Left renal pelvis (tissue), 4 donors: ENCODE measurements around the gene PMVK. TPM values are rescaled to one million over a fixed set of nuclear protein-coding genes. Genes with fewer than 3 reads are reported as not detected.

Experiments used
- DNase-seq, 4 donors: peaks; one replicate each; pipeline ENCODE4 v3.0.0-alpha.2; 2013; ENCODE audit warnings: low read depth in 4 of 4, low spot score in 3 of 4
- polyA plus RNA-seq, 4 donors: library from polyadenylated mRNA; unstranded; fragments of 120-200 nt; gene quantifications; one replicate each; pipeline ENCODE4 v1.2.1, GENCODE V29; 2013; ENCODE audit not compliant: insufficient read length in 4 of 4

PMVK gene
- polyA plus RNA-seq, 4 donors: 25.2 to 40.1 (median 35.4) TPM

DNA sequence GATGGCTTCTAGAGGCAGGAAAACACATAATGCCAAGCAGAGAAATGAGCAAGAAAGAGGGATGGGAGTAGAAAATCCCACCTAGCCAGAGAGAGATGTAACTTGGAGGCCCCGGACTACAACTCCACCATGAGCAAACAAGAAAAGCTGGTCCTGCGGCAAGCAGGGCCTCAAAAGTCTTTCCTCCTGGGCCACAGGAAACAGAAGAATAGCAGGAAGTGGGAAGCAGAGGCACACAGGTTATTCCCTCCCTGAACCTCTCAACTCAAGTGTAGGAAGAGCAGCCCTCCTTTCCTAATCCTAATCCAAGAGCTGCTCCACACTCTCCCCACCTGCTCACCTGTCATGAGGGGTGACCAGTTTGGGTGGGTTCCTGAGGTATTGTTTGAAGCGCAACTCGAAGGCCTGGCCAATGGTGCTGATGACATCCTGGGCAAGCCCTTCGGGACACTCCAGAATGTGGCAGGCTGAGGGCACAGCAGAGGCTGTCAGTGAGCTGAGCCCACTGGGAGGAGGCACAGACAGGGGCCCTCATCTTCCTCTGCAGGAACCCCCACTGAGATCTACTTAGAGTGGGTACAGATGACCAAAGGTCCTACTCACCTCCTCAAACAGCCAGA, 30.9 kb upstream of the PMVK start:
- no peak for DNase-seq

DNA sequence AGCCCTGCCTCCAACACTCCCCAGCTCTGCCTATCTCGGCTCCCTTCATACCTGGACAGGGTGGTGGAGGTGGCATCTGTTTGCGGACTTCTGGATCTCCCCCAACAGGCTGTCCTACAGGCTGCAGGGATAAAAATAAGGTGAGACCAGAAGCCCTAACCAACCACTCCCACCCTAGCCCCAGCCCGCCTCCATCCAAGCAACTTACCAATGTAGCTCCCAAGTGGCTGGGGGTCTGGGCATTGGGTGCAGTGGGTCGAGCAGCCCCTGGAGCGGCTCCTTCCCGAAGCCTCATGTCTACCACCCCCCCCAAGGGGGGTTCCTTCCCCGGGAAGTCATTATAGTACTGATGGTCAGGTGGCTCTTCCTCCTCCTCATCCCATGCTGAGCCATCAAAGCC, 29.6 kb upstream of the PMVK start:
- DNase-seq: no peak

DNA sequence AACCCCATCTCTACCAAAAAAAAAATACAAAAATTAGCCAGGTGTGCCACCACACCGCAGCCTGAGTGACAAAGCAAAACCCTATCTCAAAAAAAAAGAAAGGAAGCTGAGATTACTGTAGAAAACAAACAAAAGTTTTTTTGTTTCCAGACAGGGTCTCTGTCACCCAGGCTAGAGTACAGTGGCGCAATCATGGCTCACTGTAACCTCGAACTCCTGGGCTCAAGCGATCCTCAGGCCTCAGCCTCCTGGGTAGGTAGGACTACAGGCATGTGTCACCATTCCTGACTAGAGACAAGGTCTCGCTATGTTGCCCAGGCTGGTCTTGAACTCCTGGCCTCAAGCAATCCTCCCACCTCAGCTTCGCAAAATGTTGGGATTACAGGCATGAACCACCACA, 27.8 kb upstream of the PMVK start:
- DNase-seq: no peak

DNA sequence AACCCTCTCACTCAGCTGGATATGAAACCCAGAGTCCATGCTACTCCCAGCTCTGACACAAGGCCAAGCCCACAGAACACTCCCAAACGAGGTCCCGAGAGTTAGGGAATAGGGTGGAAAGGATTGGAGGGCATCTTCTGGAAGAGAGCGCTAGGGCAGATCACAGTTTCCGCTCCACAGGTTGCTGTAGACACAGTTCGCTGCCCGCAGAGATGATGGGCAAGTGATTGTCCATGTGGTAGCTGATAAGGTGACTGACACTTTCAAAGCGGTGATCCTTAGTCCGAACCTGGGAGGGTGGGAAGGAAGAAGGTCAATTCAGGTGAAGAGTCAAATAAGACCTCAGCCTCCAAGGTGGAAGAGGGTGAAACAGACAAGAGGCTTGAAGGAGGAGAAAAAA, 27.1 kb upstream of the PMVK start:
- DNase-seq: no peak

DNA sequence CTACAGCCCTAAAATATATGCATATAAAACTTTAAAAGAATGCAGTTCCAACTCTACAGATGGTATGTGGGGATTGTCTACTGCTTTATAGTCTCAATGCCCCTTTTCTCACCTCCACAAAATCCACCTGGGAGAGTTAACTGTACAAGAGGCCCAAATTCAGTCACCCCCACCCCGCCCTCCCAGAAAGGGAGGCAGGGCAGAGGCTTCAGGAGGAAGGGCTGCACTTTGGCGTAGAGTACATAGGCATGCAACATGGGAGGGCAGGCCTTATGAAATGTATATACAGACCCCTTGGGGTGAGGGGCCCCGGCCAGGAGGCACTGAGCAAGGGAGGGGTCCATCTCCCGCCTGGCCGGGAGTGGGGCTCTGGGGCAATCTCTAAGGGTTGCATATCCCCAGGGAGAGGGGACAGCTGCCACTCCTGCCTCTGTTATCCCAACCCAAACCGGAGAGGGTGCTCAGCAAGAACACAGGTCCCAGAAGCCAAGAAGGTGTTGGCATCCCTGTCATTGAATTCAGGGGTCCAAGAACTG, 26.3 kb upstream of the PMVK start:
- DNase-seq: no peak

- no peak for DNase-seq
Observed at GRCh38 chr1:154962156-154962749, 25.7 kb upstream of the PMVK start.

GRCh38 chr1:154961207-154962155, 25.0 kb upstream of the PMVK start, which contains the start of gene PYGO2:
TSS of gene PYGO2 (minus strand) at chr1:154961782. CDS start at chr1:154961576, 206 bp downstream.
- DNase-seq: no peak

DNA sequence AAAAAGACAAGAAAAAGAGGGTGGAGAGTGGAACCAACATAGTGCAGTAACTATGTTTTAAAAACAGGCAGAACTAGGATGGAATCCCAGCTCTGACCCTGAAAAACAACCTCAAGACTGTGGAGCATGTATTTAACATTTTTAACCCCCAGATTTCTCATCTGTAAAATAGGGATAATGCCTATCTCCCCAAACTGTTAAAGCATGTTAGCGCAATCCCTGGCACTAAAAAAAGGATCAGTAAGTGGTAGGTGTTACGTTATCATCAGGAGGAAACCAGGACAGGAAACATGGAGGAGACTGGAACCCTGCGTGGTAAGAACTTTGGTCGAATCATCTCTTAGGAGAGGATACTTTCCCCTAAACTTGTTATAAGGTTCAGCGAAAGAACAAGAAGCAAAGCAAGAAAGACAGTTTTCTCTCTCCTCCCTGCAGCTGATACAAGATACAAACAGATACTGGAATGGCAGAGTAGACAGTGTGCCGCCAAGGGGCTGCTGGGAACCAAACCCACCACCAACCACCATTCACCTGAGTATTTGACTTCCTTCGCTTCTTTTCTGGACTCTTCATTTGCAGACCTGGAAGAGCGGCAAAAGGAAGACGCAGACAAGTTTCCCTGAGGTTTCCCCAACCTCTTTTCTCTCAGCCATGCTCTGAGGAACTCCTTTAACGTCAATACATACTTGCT, 24.1 kb upstream of the PMVK start:
- no peak for DNase-seq

GRCh38 chr1:154959426-154959780, 22.9 kb upstream of the PMVK start:
- no peak for DNase-seq

DNA sequence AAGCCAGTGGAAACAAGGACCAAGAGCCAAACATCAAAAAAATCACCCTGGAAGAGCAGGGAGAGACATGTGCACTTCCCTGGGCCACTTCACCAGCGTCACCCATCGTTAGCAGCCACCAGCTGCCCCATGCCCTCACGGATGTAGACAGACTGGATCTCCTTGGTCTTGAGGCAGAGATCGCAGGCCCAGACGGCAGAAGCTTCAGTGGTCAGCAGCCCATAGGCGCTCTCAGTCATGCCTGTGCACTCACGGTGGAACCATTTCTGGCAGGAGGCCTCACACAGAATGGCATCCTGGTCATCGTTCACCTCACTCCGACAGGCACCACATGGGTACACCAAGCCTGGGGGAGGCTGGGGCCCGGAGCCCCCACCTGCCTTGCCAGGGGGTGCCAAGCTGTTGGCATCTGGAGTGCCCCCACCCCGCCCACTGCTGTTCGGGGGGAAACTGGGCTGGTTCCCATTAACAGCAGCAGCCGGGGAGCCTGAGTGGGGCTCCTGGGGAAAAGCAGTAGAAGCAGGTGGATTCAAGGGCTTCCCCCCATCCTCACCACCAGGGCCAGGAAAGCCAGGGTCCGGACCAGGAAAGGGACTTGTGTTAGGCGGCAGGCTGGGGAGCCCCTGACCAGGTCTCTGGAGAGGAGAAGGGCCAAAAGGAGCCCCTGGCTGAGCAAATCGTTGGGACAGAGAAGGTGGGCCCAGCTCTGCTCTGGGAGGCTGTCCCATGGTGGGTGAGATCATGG, 22.3 kb upstream of the PMVK start:
- no peak for DNase-seq

DNA sequence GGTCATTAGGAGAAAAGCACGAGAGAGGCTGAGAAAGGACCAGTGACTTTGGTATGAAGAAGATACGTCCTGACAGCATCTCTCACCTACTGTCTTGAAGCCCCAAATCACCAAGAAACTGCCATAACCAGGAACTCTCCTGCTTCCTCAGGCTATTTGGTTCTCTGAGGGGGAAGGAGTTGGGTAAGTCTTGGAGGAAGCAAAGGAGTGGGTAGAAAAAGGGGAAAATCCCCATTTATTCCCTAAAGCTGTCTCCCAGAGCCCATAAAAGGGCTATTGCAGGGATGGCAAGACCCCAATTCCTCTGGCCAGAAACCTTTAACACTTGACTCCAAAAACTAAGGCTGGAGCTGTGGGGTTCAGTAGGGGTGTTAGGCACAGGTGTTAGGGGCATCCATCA, 21.5 kb upstream of the PMVK start:
- no peak for DNase-seq

DNA sequence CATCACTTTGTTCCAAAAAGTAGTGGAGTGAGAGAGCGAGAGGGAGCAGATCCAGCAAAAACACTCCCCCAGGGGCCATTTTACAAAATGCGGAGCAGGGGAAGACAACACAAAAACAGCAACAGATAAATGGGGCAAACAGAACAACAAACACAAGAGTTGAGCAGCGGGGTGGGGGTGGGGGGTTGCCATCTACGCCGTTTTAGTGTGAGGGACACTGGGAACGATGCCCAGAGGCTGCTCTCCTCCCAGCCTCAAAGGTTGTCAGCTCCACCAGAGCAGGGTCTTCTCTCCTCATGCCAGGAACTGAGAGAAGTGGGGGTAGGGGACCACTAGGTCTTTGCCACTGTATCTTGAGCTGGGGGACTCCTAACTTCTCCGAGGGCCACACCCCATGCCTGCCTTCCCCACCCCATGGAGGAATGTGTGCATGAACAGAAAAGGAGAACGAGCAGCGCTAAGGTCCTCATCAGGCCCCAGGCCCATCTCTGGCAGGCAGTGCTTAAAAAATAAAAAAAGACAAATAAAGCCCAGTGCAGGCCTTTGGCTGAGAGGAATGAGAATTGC, 20.7 kb upstream of the PMVK start:
- no peak for DNase-seq

GRCh38 chr1:154956544-154956941, 20.0 kb upstream of the PMVK start:
- DNase-seq: no peak

DNA sequence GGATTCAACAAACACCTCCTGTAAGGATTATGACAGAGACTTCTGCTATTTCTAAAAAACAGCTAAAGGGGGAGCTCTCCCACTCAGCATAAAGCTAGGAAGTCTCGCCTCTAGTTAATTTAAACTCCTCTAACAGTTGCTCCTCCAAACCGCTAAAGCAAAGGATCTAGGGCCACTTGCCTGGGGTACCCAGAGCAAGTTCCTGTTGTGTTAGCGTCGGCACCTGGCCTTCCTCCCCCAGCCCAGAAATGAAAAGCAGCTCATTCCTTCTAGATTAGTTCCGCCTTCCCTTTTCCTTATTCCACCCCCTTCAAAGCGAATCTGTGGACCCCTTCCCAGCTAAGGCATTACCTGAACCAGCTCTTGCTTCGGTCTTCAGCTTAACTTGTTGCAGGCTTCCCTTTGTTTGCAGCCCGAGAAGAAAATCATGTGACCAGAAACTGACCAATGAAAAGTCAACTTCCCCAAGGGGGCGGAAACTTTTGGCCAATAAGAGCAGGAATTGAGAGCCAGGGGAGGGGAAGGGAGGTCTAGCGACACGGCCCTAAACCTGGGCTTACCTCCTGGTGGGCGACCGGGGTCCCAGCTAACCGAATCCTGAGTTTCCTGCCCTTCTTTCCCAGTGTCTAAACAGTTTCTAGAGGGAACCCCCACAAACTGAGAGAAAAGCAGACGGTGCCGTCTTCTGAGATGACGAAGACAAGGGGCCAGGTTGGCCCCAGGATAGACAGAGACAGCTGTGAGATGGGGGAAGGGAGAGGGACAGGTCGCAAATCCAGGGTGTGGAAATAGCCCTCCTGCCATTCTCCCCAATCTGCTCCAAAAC, 19.4 kb upstream of the PMVK start, which contains the start of gene PBXIP1:
Gene PBXIP1 (minus strand): TSS at position 382 of the 826 bp plus-strand sequence. CDS start 2,378 bp downstream, outside the sequence.
- DNase-seq: peak; percentile 87 to 95 (median 94)

GRCh38 chr1:154955039-154955717, 18.7 kb upstream of the PMVK start:
- DNase-seq: no peak

DNA sequence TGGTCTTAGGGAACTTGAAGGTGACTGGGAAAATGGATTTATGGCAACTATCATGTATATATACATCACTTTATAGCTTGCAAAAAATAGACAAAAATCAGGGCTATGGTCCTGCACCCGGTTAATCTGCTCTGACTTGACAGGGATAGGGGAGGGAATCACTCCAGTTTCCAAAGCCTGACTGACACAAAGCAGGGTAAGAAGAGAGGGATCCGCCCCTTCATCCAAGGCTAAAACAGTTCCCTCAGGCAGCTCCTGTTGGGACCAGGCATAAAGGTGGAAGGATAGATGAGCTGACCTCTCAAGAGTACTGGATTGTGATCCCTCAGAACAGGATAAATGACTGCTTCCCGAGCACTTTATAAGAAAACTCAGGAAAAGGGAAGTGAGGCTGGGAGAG, 18.0 kb upstream of the PMVK start:
- DNase-seq: no peak

DNA sequence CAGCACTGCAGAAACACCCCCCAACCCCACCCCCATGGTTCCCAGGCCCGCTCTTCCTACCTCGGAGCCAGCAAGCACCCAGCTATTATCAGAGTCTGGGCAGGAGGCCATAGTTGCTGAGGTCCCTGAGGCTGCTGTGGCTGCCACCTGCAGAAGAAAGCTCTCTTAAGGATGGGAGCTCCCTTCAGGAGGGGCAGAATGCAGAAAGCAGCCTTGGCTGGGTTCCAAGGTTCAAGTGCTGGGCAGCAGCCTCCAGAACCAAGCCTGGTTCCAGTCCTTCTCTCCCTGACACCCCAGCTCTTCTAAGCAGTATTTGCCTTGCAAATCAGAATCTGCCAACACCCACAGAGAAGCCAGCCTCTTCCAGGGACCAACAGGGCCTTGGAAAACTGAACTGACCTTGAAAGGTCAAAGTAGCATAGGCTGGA, 17.1 kb upstream of the PMVK start:
- DNase-seq: no peak

GRCh38 chr1:154952664-154953063, 16.1 kb upstream of the PMVK start:
- no peak for DNase-seq
